ENCODE data around the gene PEA15.

GRCh38 chr1:160189649-160190625 is 15.2 kb upstream of the PEA15 start, which contains the start of gene CASQ1:
- TF ChIP-seq CTCF (IDR thresholded peaks at IDR 0.05; ENCODE audit: low read length) (no peak), EZH2 (IDR thresholded peaks at IDR 0.05; ENCODE audit: borderline replicate concordance, low read length) (no peak)

All from OCI-LY1 (cell line).